Heart left ventricle (tissue), 16 donors: ENCODE results near the gene GBP2. TPM values are rescaled to one million over a fixed set of nuclear protein-coding genes. Genes with fewer than 3 reads are reported as not detected.

ENCODE experiments used
- ATAC-seq, 4 donors: fragments of 200-7000 bp; cut with Tn5 transposase; one replicate each; pipeline ENCODE4 v1.9.1; 2020 to 2022; ENCODE audit warnings: moderate library complexity in 4 of 4, mild to moderate bottlenecking in 3 of 4, moderate number of reproducible peaks in 1 of 4
- DNase-seq, 5 donors: peaks; one replicate each; pipeline ENCODE4 v3.0.0-alpha.2; 2020
- H3K27ac ChIP-seq, 12 donors: fragments of 200-600 bp; sonication (generic) in 4 of 12; one replicate each; pipeline versions ENCODE4 v1.5.0 to v1.8.0; 2016 to 2022; ENCODE audit warnings: mild to moderate bottlenecking in 2 of 12
- H3K27me3 ChIP-seq, 9 donors: fragments of 200-600 bp; sonication (generic) in 2 of 9; one replicate each; pipeline versions ENCODE4 v1.5.1 to v1.8.0; 2016 to 2022; ENCODE audit warnings: mild to moderate bottlenecking in 3 of 9
- H3K36me3 ChIP-seq, 9 donors: fragments of 200-600 bp; sonication (generic) in 2 of 9; one replicate each; pipeline versions ENCODE4 v1.5.0 to v1.8.0; 2018 to 2022; ENCODE audit warnings: mild to moderate bottlenecking in 2 of 9
- H3K4me1 ChIP-seq, 12 donors: fragments of 200-600 bp; sonication (generic) in 4 of 12; one replicate each; pipeline versions ENCODE4 v1.5.0 to v1.8.0; 2016 to 2022; ENCODE audit warnings: mild to moderate bottlenecking in 3 of 12
- H3K4me3 ChIP-seq, 12 donors: fragments of 200-600 bp; sonication (generic) in 4 of 12; one replicate each; pipeline versions ENCODE4 v1.5.0 to v1.8.0; 2017 to 2022; ENCODE audit warnings: mild to moderate bottlenecking in 9 of 12, moderate library complexity in 4 of 12
- H3K9me3 ChIP-seq, 12 donors: fragments of 200-600 bp; sonication (generic) in 4 of 12; one replicate each; pipeline versions ENCODE4 v1.5.0 to v1.8.0; 2016 to 2022; ENCODE audit warnings: mild to moderate bottlenecking in 1 of 12
- POLR2A ChIP-seq, 2 donors: fragments of 450-650 bp; IDR thresholded peaks; one replicate each; pipeline ENCODE4 v1.6.1; 2017; ENCODE audit warnings: antibody characterized with exemption in 2 of 2, mild to moderate bottlenecking in 2 of 2, moderate library complexity in 2 of 2
- WGBS, 4 donors: extraction: QIAGEN DNeasy Blood & Tissue Kit in 2 of 4; methylation state at CpG; one replicate each; pipeline versions ENCODE4 v1.1.5 to v1.1.7; 2013 to 2018; 5-methylcytosine and 5-hydroxymethylcytosine counted together
- intact Hi-C, 10 donors: fragments of 100-400 bp; cut with DNase I; formaldehyde crosslinking; loops; one replicate each; pipeline versions ENCODE4 v1.11.1 to v1.14.2; 2022
- polyA plus RNA-seq, 2 donors: library from polyadenylated mRNA; stranded (reverse); fragments of 200-250 nt; gene quantifications; one replicate each; pipeline ENCODE4 v1.2.3, GENCODE V29; 2013
- total RNA-seq, 9 donors: library from RNA; depleted of rRNA in 2 of 9; stranded (reverse); fragments of >200 nt in 2 of 9; fragmentation: NEBNext Ultra II Directional in 3 of 9; extraction: Animal tissue kit (Norgen Biotek cat#: 25700) in 3 of 9; gene quantifications; one replicate each; pipeline versions ENCODE4 v1.1.0 to v1.2.4, GENCODE V29; 2016 to 2023
- TF ChIP-seq, protein P1 (sequence below), 12 donors: fragments of 200-600 bp; sonication (generic) in 4 of 12; IDR thresholded peaks; one replicate each; pipeline versions ENCODE4 v1.5.0 to v1.8.0; 2018 to 2022; ENCODE audit warnings: antibody characterized with exemption in 12 of 12, mild to moderate bottlenecking in 5 of 12
- donor health status: ischemic (EF 13 %, LVEDD 7.1; RV severe dilation, severe dysfunction).
- donor health status: healthy with polysubstance abuse.
- donor health status: DM: no; HTN: yes; CAD: no.
- donor health status: DM: no; HTN: no; CAD: no.
- donor health status: ischemic (EF 25% LVEDD 6.9; RV normal size, moderate dysfunction).
- donor health status: ischemic (EF 25% LVEDD 5.7; RV mildly dilated, moderate dysfunction).
- donor health status: healthy.
- donor health status: DM: yes; HTN: yes; CAD: no.
- donor health status: ischemic (EF 35%, LVEDD 5.7; RV mildly dilated, moderate dysfunction).
- donor health status: nonischemic (EF 11% LVEDD 7.7; RV severe dilation, severe dysfunction).
- donor health status: DM: yes; HTN: yes; CAD: no.
- donor health status: PGD.
- donor health status: ischemic (EF 29% LVEDD 5.4; RV normal size, mild dysfunction).
- donor health status: nonischemic (EF 23%, LVEDD 6.1; RV moderate dilation, normal function).

Gene GBP2
- total and polyA plus RNA-seq, 11 donors: 6.4 to 86.8 (median 10.9) TPM

DNA sequence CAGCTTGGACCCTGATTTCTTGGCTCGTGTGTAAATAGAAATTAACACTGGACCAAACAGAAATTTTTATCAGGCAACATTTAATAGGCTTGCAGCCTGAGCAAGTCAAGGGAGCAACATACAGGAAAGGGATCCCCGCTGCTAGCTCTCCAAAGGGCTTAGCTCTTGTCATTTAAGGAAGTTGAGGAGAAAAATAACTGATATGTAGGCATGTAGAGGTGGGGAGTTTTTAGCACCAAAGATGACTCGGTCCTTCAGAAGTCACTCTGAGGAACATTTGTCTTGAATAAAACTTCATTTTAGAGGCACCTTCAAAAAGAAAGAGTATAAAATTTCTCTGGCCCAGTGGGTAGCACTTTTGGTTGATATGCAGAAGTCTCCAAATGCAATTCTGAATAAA, 27.1 kb downstream of the GBP2 start:
- H3K9me3 ChIP-seq: peaks cover 0 to 10% (median 2%) of the 10 kb centered on the region in 12 donors
- DNase-seq (no peak), ATAC-seq (no peak)
- H3K4me3 ChIP-seq: no peak overlapping the region
- H3K4me1 ChIP-seq: no peaks in the 10 kb centered on the region
- intact Hi-C loops: no loop called here
- no peaks in the 10 kb centered on the region for H3K27me3 ChIP-seq
- TF ChIP-seq, protein P1, sequence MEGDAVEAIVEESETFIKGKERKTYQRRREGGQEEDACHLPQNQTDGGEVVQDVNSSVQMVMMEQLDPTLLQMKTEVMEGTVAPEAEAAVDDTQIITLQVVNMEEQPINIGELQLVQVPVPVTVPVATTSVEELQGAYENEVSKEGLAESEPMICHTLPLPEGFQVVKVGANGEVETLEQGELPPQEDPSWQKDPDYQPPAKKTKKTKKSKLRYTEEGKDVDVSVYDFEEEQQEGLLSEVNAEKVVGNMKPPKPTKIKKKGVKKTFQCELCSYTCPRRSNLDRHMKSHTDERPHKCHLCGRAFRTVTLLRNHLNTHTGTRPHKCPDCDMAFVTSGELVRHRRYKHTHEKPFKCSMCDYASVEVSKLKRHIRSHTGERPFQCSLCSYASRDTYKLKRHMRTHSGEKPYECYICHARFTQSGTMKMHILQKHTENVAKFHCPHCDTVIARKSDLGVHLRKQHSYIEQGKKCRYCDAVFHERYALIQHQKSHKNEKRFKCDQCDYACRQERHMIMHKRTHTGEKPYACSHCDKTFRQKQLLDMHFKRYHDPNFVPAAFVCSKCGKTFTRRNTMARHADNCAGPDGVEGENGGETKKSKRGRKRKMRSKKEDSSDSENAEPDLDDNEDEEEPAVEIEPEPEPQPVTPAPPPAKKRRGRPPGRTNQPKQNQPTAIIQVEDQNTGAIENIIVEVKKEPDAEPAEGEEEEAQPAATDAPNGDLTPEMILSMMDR (IDR thresholded peaks at IDR 0.05): no peak
- no peak for TF ChIP-seq POLR2A (IDR thresholded peaks at IDR 0.05)
- no peak overlapping the region for H3K27ac ChIP-seq
- 70 to 80% (median 76%) methylated on average over 3 of the region's 3 CpGs for WGBS, 4 donors
- H3K36me3 ChIP-seq: no peaks in the 10 kb centered on the region

DNA sequence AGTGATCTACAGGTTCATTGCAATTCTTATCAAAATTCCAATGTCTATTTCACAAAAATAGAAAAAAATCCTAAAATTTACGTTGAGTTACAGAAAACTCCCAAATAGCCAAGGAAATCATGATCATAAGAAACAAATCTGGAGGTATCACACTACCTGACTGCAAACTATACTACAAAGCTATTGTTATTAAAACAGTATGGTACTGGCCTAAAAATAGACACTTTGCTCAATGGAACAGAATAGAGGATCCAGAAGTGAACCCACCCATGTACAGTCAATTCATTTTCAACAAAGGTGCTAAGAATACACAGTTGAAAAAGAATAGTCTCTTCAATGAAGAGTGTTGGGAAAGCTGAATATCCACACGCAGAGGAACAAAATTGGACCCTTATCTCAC, 30.2 kb downstream of the GBP2 start:
- Histone ChIP-seq H3K27ac (no peak overlapping the region), H3K27me3 (no peaks in the 10 kb centered on the region), H3K4me1 (no peaks in the 10 kb centered on the region), H3K4me3 (no peak overlapping the region), H3K36me3 (no peaks in the 10 kb centered on the region), H3K9me3 (peaks cover 0 to 10% (median 2%) of the 10 kb centered on the region in 12 donors)
- no peak for TF ChIP-seq POLR2A (IDR thresholded peaks at IDR 0.05)
- TF ChIP-seq, protein P1 (IDR thresholded peaks at IDR 0.05): no peak
- WGBS, 4 donors: 86 to 92% (median 89%) methylated on average over 2 of the region's 2 CpGs
- no peak for ATAC-seq
- intact Hi-C loops: no loop called here
- no peak for DNase-seq

DNA sequence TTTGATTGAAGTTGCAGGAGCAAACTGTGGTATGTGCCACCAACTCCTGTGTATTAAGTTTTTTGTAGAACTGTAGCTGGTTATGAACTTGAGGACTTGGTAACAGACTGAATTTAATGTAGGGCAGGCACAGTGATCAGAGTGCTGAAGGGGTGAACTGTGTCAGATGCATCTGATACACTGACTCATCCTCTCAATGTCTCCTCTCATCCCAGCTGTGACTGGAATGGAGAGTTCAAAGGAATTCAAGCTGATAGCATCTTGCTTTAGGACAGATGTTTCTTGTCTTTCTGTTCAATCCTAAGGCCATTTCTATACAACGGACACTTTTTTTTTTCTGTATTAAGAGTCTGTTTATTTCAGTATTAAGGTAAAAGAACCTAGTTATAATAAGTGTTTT, 36.0 kb downstream of the GBP2 start:
- 62 to 84% (median 76%) methylated on average over 1 of the region's 1 CpG for WGBS, 4 donors
- H3K36me3 ChIP-seq: no peaks in the 10 kb centered on the region
- no peaks in the 10 kb centered on the region for H3K4me1 ChIP-seq
- no peak overlapping the region for H3K27ac ChIP-seq
- ATAC-seq (no peak), DNase-seq (no peak)
- no peaks in the 10 kb centered on the region for H3K9me3 ChIP-seq
- intact Hi-C loops: loop anchor here in 7 of 10 donors (5.0 to 10.0 kb wide), 8 partner anchors 93 to 367 kb away; partner anchors contain the start of gene GBP4 (in 1 of the 7)
- H3K4me3 ChIP-seq: no peak overlapping the region
- TF ChIP-seq POLR2A (IDR thresholded peaks at IDR 0.05): no peak
- TF ChIP-seq, protein P1 (IDR thresholded peaks at IDR 0.05): no peak
- H3K27me3 ChIP-seq: no peaks in the 10 kb centered on the region

DNA sequence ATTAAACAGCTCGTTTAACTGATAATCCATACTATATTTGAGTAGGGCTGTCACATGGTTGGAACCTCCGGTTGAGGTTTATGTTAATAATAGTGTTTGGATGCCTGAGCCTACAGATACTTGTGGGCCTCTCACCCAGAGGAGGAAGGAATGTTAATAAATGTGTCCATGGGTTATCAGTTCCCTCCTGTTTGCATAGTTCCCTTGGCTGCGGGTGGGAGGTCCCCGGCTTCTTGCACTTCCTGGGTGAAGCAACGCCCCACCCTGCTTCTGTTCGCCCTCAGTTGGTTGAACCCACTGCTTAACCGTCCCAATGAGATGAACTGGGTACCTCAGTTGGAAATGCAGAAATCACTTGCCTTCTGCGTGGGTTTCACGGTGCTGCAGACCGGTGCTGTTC, 37.3 kb downstream of the GBP2 start:
- ATAC-seq (no peak), DNase-seq (no peak)
- TF ChIP-seq POLR2A (IDR thresholded peaks at IDR 0.05): no peak
- TF ChIP-seq, protein P1 (IDR thresholded peaks at IDR 0.05): no peak
- Histone ChIP-seq H3K27me3 (no peaks in the 10 kb centered on the region), H3K4me3 (no peak overlapping the region), H3K4me1 (no peaks in the 10 kb centered on the region), H3K36me3 (no peaks in the 10 kb centered on the region), H3K9me3 (no peaks in the 10 kb centered on the region), H3K27ac (no peak overlapping the region)
- intact Hi-C loops: loop anchor here in 7 of 10 donors (5.0 to 10.0 kb wide), 8 partner anchors 91 to 369 kb away; partner anchors contain the start of gene GBP4 (in 1 of the 7)
- 80 to 86% (median 81%) methylated on average over 10 of the region's 10 CpGs for WGBS, 4 donors
